Smooth muscle cell (in vitro differentiated cells): ENCODE data around the gene DNM2. TPM values are rescaled to one million over a fixed set of nuclear protein-coding genes. Genes with fewer than 3 reads are reported as not detected.

Source experiments
- DNase-seq: peaks from one replicate; lab custom pipeline; 2025; ENCODE audit not compliant: unreplicated experiment; lab: John Stamatoyannopoulos, UW
- H2AFZ ChIP-seq: fragments of 200-600 bp; sonication (generic); 2 replicates; pipeline ENCODE4 v1.6.0; 2016; ENCODE audit warnings: antibody characterized with exemption, low read depth, mild to moderate bottlenecking
- H3F3A ChIP-seq: fragments of 200-600 bp; sonication (generic); 2 replicates; pipeline ENCODE4 v1.6.0; 2017; ENCODE audit warnings: antibody characterized with exemption, low read depth
- H3K27ac ChIP-seq: fragments of 200-600 bp; sonication (generic); 2 replicates; pipeline ENCODE4 v1.5.1; 2016; ENCODE audit warnings: low read depth, mild to moderate bottlenecking
- H3K27me3 ChIP-seq: fragments of 200-600 bp; sonication (generic); 2 replicates; pipeline ENCODE4 v1.6.1; 2016; ENCODE audit warnings: low read depth, mild to moderate bottlenecking
- H3K36me3 ChIP-seq: fragments of 200-600 bp; sonication (generic); 2 replicates; pipeline ENCODE4 v1.5.1; 2016; ENCODE audit warnings: low read depth
- H3K4me1 ChIP-seq: fragments of 200-600 bp; sonication (generic); 2 replicates; pipeline ENCODE4 v1.5.1; 2016; ENCODE audit warnings: low read depth
- H3K4me2 ChIP-seq: fragments of 200-600 bp; sonication (generic); 2 replicates; pipeline ENCODE4 v1.6.0; 2016; ENCODE audit warnings: mild to moderate bottlenecking
- H3K4me3 ChIP-seq: fragments of 200-600 bp; sonication (generic); 2 replicates; pipeline ENCODE4 v1.5.1; 2016; ENCODE audit warnings: mild to moderate bottlenecking
- H3K79me2 ChIP-seq: fragments of 200-600 bp; sonication (generic); 2 replicates; pipeline ENCODE4 v1.6.0; 2016; ENCODE audit warnings: low read depth, mild to moderate bottlenecking
- H3K9ac ChIP-seq: fragments of 200-600 bp; sonication (generic); 2 replicates; pipeline ENCODE4 v1.6.0; 2016; ENCODE audit warnings: low read depth
- H3K9me3 ChIP-seq: fragments of 200-600 bp; sonication (generic); replicated peaks from 2 replicates; pipeline ENCODE4 v1.5.1; 2016; ENCODE audit warnings: low read depth
- H4K20me1 ChIP-seq: fragments of 200-600 bp; sonication (generic); 2 replicates; pipeline ENCODE4 v1.6.0; 2016; ENCODE audit warnings: low read depth
- WGBS: methylation state at CpG from one replicate; pipeline ENCODE4 v1.1.7; 2016; ENCODE audit warnings: low lambda C conversion rate; 5-methylcytosine and 5-hydroxymethylcytosine counted together
- polyA plus RNA-seq: library from polyadenylated mRNA; unstranded; fragments of >200 nt; fragmentation: Nextera tagmentation; extraction: Ambion mirVana; gene quantifications from 2 replicates; pipeline ENCODE4 v1.2.1, GENCODE V29; 2016
- total RNA-seq: library from RNA; depleted of rRNA; stranded (reverse); fragments of >200 nt; gene quantifications from 2 replicates; pipeline ENCODE4 v1.2.3, GENCODE V29; 2014
- TF ChIP-seq, protein P1 (sequence below): fragments of 200-600 bp; sonication (generic); IDR thresholded peaks from 2 replicates; pipeline ENCODE4 v1.5.1; 2017; ENCODE audit warnings: borderline replicate concordance, mild to moderate bottlenecking, antibody characterized with exemption; ENCODE audit not compliant: insufficient read depth, poor library complexity, severe bottlenecking

Gene DNM2
- total RNA-seq: 46.4 and 65.1 TPM in 2 replicates
- 93.2 and 111 TPM in 2 replicates for polyA plus RNA-seq

DNA sequence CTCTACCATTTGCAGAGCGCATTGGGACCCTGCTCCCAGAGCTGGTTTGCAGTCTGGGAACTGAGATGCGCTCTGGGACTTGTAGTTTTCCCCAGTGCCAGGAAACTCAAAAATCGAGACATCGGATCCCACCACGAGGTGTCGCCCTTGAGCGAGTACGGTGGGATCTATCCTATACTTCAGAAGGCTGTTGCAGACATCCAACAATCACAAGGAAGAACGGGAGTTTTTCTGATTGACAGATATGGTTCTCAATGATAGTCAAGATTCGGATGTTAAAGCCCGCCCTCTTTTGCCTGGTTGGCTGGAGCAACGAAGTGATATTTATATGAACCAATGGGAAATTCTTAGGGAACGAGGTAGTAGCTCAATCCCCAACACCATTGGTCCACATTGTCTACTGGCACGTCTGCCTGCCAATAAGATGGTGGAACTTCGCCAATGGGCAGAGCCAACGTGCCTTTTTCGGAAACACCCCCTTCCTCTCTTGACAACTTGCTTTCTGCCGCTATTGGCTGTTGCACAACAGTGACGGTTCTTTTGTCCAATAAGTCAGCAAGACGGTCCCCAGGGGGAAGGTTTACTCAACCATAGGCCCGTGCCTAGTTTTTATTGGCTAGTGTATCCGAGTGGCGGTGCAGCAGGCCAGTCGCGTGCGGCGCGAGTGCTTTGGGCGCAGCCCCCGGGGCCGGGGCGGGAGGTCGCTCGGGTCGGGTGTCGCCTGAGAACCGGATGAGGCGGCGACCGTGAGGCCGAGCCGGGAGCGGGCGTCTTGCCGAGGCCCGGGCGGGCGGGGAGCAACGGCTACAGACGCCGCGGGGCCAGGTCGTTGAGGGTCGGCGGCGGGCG is at the start of gene DNM2:
TSS of gene DNM2 (plus strand) at position 724 of the 849 bp plus-strand sequence. CDS start 164 bp downstream, outside the sequence.
- 1% methylated on average over 30 of the region's 57 CpGs for WGBS

DNA sequence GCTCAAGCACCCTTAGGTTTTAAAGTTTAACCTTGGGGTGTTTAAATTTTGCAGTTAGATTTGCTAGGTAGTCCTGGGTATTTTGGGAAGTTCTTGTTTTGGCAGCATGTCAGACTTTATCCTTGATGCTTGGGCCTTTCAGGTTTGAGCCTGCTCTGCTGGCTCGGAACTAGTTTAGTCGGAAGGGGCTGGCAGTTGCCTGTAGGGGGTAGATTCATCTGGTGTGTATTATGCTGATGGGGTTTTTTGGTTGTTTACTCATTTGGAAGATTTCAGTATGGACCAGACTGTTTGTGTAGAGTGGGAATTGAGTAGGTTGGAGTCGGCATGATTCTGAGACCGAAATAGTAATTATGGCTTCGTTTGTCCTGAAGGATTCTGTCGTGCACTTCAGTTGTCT is 48.6 kb upstream of the DNM2 start:
- H3K27ac ChIP-seq: no peak overlapping the region
- no peaks in the 10 kb centered on the region for H3K9me3 ChIP-seq
- WGBS: 91% methylated on average over 6 of the region's 6 CpGs
- H3F3A ChIP-seq: no peaks in the 10 kb centered on the region
- TF ChIP-seq, protein P1, sequence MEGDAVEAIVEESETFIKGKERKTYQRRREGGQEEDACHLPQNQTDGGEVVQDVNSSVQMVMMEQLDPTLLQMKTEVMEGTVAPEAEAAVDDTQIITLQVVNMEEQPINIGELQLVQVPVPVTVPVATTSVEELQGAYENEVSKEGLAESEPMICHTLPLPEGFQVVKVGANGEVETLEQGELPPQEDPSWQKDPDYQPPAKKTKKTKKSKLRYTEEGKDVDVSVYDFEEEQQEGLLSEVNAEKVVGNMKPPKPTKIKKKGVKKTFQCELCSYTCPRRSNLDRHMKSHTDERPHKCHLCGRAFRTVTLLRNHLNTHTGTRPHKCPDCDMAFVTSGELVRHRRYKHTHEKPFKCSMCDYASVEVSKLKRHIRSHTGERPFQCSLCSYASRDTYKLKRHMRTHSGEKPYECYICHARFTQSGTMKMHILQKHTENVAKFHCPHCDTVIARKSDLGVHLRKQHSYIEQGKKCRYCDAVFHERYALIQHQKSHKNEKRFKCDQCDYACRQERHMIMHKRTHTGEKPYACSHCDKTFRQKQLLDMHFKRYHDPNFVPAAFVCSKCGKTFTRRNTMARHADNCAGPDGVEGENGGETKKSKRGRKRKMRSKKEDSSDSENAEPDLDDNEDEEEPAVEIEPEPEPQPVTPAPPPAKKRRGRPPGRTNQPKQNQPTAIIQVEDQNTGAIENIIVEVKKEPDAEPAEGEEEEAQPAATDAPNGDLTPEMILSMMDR: no peak
- H3K9ac ChIP-seq: no peak overlapping the region
- no peaks in the 10 kb centered on the region for H3K27me3 ChIP-seq
- peaks cover 100% of the 10 kb centered on the region for H4K20me1 ChIP-seq
- no peak overlapping the region for H2AFZ ChIP-seq
- no peaks in the 10 kb centered on the region for H3K4me1 ChIP-seq
- H3K79me2 ChIP-seq: peaks cover 98% of the 10 kb centered on the region
- DNase-seq: no peak
- H3K4me3 ChIP-seq: no peak overlapping the region
- no peaks in the 10 kb centered on the region for H3K36me3 ChIP-seq
- H3K4me2 ChIP-seq: no peak overlapping the region

More for the DNA sequence above, at the start of gene DNM2:
- no peaks in the 10 kb centered on the region for H3K27me3 ChIP-seq
- H3K4me1 ChIP-seq: peaks cover 4% of the 10 kb centered on the region
- H3K36me3 ChIP-seq: no peaks in the 10 kb centered on the region
- H3F3A ChIP-seq: no peaks in the 10 kb centered on the region
- peak; percentile 91 for DNase-seq
- peaks cover 46% of the 10 kb centered on the region for H4K20me1 ChIP-seq
- TF ChIP-seq, protein P1: peak; percentile 77
- peak within 1 kb of the TSS; percentile 95 for H3K4me2 ChIP-seq
- H2AFZ ChIP-seq: peak within 1 kb of the TSS; percentile 90
- H3K79me2 ChIP-seq: peaks cover 46% of the 10 kb centered on the region
- H3K9ac ChIP-seq: peak within 1 kb of the TSS; percentile 93
- H3K9me3 ChIP-seq: no peaks in the 10 kb centered on the region
- peak within 1 kb of the TSS; percentile 83 for H3K27ac ChIP-seq
- peak within 1 kb of the TSS; percentile 98 for H3K4me3 ChIP-seq

DNA sequence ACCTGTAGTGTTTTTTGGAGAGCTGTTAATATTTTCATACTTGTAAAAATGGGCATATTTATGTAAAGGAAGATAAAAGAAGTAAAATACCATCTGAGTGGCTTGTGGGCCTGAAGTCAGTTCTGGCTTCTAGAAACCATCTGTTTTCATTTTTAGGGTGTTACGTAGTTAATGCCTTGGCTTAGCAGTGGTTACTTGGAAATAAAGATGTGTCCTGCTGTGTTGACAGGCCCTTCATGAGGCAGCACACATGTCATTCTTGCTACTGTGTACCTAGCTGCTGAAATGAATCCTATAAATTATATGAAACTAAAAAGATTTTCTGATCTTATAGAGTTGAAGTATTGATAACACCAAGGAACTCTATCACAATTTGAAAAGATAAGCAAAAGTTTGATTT is 47.7 kb upstream of the DNM2 start:
- no peak for DNase-seq
- Histone ChIP-seq H3K27ac (no peak overlapping the region), H3K9ac (no peak overlapping the region), H3K27me3 (no peaks in the 10 kb centered on the region), H3K79me2 (peaks cover 96% of the 10 kb centered on the region), H4K20me1 (peaks cover 100% of the 10 kb centered on the region), H3F3A (no peaks in the 10 kb centered on the region), H3K4me3 (no peak overlapping the region), H3K4me2 (no peak overlapping the region), H2AFZ (no peak overlapping the region), H3K36me3 (no peaks in the 10 kb centered on the region), H3K9me3 (no peaks in the 10 kb centered on the region), H3K4me1 (no peaks in the 10 kb centered on the region)
- 44% methylated on average over 1 of the region's 1 CpG for WGBS
- TF ChIP-seq, protein P1: no peak
